Globus pallidus (tissue), 1 donor: ENCODE results near the gene CAMK2D.

ENCODE experiments used
- DNase-seq: peaks from one replicate; pipeline ENCODE4 v3.0.0-alpha.2; 2015; ENCODE audit warnings: low spot score

Gene CAMK2D

GRCh38 chr4:113565702-113566012 is 195.9 kb downstream of the CAMK2D start:
- no peak for DNase-seq

- DNase-seq = no peak
Observed at GRCh38 chr4:113564493-113564892, 197.0 kb downstream of the CAMK2D start.

GRCh38 chr4:113563691-113564378 is 197.7 kb downstream of the CAMK2D start:
- DNase-seq = no peak

GRCh38 chr4:113561758-113562157 is 199.8 kb downstream of the CAMK2D start:
- no peak for DNase-seq

- no peak for DNase-seq
Observed at GRCh38 chr4:113561092-113561491, 200.4 kb downstream of the CAMK2D start.

GRCh38 chr4:113560579-113560978 is 201.0 kb downstream of the CAMK2D start:
- DNase-seq = no peak

GRCh38 chr4:113559947-113560346 is 201.6 kb downstream of the CAMK2D start:
- DNase-seq = no peak

- DNase-seq = no peak
Observed at GRCh38 chr4:113556382-113557134, 205.0 kb downstream of the CAMK2D start.

- peak; percentile 26 for DNase-seq
Observed at GRCh38 chr4:113555868-113556267, 205.7 kb downstream of the CAMK2D start.

GRCh38 chr4:113553082-113553481 is 208.5 kb downstream of the CAMK2D start:
- DNase-seq = no peak

- DNase-seq = no peak
Observed at GRCh38 chr4:113550510-113550909, 211.0 kb downstream of the CAMK2D start.

- no peak for DNase-seq
Observed at GRCh38 chr4:113548303-113548702, 213.2 kb downstream of the CAMK2D start.

GRCh38 chr4:113547487-113548042 is 214.0 kb downstream of the CAMK2D start:
- peak; percentile 85 for DNase-seq

GRCh38 chr4:113541933-113542332 is 219.6 kb downstream of the CAMK2D start:
- DNase-seq = no peak

- DNase-seq = no peak
Observed at GRCh38 chr4:113540859-113541258, 220.7 kb downstream of the CAMK2D start.

- no peak for DNase-seq
Observed at GRCh38 chr4:113539408-113539807, 222.1 kb downstream of the CAMK2D start.

GRCh38 chr4:113537628-113538027 is 223.9 kb downstream of the CAMK2D start:
- peak; percentile 33 for DNase-seq

GRCh38 chr4:113537203-113537602 is 224.3 kb downstream of the CAMK2D start:
- no peak for DNase-seq

GRCh38 chr4:113534711-113535110 is 226.8 kb downstream of the CAMK2D start:
- DNase-seq = no peak

- DNase-seq = no peak
Observed at GRCh38 chr4:113531572-113531971, 230.0 kb downstream of the CAMK2D start.

GRCh38 chr4:113528395-113528794 is 233.1 kb downstream of the CAMK2D start:
- no peak for DNase-seq

GRCh38 chr4:113525521-113525920 is 236.0 kb downstream of the CAMK2D start:
- no peak for DNase-seq

GRCh38 chr4:113524505-113525186 is 236.9 kb downstream of the CAMK2D start:
- no peak for DNase-seq
